Germinal center (tissue), 1 donor: Measurements from ENCODE around the gene PSD4.

Experiments used
- DNase-seq: peaks from one replicate; pipeline ENCODE4 v3.0.0; 2012; ENCODE audit warnings: mixed read lengths, low spot score

The PSD4 gene

DNA sequence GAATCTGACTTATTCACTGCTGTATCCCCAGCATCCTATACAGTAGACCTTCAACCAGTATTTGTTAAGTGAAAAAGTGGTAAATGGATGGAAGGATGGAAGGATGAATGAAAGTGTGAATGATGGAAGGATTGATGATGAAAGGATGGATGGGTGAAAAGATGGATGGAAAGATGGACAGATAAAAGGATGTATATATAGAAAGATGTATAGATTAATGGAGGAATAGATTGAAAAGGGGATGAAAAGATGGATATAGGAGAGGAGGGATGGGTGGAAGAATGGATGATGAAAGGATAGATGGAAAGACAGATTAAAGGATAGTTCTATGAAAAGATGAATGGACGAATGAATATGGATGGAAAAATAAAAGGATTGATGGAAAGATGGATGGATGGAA, 50.0 kb downstream of the PSD4 start:
- DNase-seq, result no peak

- no peak for DNase-seq
Measured at GRCh38 chr2:113224647-113225236, 51.0 kb downstream of the PSD4 start.

DNA sequence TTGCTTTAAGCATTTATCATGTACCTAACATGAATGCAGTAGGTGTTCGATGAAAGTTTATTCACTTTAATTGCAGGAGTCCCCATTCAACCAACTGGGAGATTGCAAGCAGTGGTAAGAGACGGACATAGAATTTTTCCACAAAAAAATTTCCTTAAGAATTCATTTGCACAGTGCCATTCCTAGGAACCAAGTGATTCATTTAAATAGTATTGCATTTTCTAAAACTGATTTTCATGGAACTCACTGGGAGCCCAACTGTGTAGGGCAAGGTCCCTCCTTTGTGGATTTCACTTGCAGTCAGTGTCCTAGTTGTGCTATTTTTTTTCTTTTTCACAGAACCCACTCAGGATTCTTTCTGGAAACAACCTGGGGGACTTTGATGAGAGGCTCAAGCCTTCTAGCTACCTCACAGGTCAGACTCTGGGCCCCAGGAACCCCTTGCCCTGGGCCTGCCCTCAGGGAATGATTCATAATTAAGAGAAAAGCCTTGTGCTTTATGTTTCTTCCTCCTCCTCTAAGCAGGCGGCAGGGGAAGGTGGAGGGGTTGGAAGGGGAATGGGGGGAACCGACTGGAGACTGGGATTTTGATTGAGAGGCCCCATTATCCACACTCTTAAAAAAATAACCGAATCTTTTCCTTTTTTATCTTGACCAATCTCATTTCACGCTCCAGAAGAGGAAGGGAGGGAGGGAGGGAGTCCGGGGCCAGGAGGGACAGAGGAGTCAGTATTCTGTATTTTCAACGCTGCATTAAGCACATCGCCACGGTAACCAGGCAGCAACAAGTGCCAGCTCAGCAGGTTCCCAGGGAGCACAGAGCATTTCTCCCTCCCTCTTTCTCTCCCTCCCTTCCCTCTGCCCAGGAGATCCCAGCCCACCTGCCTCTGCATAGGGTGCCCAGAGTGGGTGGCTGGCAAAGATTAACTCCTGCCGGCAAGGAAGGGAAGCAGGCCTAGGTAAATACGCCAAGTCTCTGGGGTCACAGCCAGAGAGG, 51.8 kb downstream of the PSD4 start:
- DNase-seq, result no peak

GRCh38 chr2:113226462-113226861, 52.7 kb downstream of the PSD4 start:
- no peak for DNase-seq

GRCh38 chr2:113227290-113227689, 53.5 kb downstream of the PSD4 start:
- no peak for DNase-seq

DNA sequence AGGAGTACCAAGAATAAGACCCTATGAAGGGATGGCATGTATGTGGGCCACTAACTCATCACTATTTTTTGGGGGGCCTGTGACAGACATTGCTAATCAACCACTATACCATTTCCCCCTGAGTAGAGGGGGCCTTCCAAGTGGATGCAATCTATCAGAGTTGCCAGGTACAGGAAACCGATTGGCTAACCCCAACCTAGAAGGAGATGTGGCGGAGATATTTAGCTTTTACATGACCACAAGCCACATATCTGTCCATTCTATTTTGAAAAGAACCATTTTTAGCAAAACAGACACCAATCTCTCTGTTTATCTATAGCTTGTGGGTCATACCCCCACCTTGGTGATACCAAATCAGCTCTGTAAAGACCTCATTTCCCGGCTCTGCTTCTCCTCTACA, 53.9 kb downstream of the PSD4 start:
- no peak for DNase-seq

GRCh38 chr2:113228351-113228750, 54.6 kb downstream of the PSD4 start:
- DNase-seq, result no peak

DNA sequence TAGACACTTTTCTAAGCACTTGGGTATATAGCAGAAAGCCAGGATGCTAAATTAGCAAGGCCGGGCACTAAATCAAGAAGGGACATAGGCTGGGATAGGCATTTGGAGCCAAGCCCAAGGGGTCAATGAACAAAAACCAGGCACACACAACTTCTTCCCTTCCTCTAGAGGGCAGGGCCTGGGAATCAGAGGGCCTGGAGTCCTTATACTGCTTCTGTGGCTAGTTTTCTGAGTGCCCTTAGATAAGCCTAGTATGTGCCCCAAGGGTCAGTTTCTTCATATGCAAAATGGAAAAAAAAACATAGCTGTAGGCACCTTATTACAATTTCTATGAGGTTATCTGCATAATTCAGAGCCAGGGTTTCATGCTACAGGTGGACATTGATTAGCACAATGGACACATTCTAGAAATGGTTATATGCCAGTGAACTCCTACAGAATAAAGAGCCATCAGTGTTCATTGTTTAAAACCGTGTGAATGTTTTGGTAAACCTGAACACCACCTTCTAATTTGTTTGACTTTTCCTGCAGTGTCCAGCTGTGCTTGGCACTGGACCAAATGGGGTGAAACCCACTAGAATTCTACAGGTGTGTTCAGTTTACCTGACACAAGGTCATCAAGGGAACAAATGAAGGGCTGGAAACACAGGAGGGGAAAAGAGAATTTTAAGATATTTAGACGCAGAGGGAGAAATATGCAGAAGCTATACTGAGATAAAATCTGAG, 55.4 kb downstream of the PSD4 start:
- DNase-seq, result no peak

GRCh38 chr2:113229795-113230194, 56.0 kb downstream of the PSD4 start:
- DNase-seq, result no peak

DNA sequence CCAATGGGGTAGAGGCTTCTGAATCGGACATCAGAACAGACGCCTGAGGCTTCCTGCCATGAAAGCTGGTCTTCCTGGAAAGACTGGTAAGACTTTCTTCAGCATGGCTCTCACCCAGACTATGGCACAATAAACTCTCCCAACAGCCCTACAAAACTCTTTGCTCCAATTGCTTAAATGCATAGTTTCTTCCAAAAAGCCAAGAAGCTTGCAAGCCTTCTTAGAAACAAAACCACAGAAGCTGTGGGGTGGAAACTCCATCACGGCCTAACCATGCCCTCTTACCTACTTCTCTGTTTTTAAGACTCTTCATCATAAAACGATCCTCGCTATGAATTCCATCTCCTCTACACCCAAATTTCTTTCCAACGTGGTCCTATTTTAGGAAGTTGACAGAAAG, 56.8 kb downstream of the PSD4 start:
- no peak for DNase-seq

DNA sequence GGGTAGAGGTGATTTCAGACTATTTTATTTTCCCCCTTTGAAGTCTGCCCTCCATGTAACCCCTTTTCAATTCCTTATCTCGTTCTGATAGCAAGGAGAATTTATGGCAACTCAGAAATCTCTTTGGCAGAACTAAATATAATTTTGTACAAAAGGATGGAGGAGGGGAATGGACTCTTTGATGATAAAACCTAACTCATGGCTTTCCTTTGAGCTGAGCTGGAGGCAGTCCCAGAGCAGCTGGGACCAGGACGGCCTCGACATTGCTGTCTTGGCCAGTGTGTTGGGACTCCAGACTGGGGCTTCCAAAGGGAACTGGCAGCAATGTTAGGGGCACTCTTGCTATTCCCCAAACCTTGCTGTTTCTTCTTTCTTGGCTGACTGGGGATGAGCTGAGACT, 57.3 kb downstream of the PSD4 start:
- DNase-seq, result no peak

- no peak for DNase-seq
Measured at GRCh38 chr2:113232123-113232522, 58.4 kb downstream of the PSD4 start.

GRCh38 chr2:113232740-113233139, 59.0 kb downstream of the PSD4 start:
- no peak for DNase-seq

DNA sequence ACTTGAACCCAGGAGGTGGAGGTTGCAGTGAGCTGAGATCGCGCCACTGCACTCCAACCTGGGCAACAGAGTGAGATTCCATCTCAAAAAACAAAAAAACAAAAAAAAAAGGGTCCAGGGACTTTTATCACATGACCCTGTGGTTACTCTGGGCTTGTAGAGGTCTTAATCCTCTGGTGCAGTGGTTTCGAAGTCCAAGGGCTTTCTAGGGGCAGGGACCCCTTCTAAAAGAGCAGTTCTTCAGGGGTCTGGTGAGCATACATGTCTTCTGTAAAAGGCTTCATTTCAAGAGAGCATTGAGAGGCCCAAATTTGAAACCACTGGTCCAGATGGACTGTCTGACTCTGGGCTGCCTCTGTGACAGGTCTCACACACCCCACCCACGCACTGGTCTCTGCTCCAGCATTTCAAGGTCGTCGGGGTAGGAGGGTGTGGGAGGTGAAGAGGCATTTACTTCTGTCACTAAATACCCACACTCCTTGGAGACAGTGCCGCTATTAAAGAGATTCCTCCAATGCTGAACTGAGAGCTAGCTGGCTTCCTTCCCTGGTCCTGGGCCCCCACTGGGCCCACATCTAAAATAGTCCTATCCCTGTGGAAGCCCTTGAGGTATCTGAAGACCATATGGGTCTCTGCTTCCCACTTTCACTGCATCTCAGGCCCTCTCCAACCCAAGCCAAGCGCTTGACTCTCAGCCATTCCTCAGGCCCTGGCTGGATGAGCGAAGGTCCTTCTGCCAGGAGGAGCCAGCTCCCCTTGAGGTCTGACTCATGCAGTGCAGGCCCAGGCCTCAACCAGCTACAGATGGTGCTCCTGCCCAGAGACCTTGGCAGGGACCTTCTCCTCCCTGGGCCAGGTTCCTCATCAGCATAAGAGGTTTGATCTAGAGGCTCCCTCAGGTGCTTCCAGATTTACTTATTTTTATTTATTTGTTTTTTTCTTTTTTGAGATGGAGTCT, 60.1 kb downstream of the PSD4 start:
- DNase-seq, result no peak

GRCh38 chr2:113234721-113235346, 61.1 kb downstream of the PSD4 start:
- DNase-seq, result no peak

DNA sequence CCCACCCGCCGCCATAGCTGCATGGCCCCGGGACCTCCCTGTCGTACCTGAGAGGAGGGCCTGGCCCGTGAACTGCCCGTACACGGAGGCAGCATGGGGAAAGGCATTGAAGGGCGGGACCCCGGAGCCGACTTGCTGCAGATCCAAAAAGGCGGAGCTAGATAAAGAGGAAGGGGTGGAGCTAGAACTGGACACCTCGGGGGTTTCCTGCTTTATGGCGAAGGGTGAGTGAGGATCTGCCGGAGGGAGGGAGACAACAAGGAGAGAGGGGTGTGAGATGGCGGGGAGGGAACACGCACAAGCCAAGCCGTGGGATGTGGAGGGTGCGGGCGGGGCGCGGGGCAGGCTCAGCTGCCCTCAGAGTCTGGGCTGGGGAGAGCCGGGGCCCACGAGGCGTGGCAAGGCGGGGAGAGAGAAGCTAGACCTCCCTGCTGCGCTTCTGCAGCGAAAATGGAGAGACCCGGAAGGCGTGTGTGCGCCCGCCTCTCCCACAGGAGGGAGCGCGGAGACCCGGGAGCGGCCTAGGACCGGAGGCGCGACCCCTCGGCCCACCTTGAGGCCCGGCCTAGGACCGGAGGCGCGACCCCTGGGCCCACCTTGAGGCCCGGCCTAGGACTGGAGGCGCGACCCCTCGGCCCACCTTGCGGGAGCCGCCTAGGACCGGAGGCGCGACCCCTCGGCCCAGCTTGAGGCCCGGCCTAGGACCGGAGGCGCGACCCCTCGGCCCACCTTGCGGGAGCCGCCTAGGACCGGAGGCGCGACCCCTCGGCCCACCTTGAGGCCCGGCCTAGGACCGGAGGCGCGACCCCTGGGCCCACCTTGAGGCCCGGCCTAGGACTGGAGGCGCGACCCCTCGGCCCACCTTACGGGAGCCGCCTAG, 61.8 kb downstream of the PSD4 start:
- peak; percentile 57 for DNase-seq

- DNase-seq, result no peak
Measured at GRCh38 chr2:113236367-113237159, 62.8 kb downstream of the PSD4 start.

DNA sequence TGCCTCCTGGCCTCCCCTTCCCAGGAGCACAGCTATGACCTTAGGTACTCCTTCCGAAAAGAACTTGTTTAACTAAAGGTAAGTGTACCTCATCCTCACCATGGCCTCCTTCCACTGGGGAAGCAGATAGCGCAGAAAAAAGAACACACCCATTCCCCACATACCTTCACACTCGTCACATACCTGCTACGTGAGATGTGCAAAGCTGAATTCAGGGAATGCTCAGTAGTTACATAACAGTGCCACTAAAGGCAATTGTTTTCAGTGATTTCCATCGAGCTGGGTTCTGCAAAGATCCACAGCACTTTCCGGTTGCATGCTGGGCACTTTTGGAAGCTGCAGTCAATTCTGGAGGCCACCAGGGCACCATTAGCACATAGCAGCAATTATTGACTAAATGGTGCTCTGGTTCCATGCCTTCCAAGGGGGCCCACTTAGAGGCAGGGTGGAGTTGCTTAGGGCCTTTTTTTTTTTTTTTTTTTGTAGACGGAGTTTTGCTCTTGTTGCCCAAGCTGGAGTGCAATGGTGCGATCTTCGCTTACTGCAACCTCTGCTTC, 63.9 kb downstream of the PSD4 start:
- no peak for DNase-seq
